Ovary (tissue), 3 donors: Measurements from ENCODE around the gene ATP6V1B1.

Source experiments
- CTCF ChIP-seq, 3 donors: fragments of 450-650 bp in 2 of 3; fragments of 200-600 bp in 1 of 3; IDR thresholded peaks; one replicate each; pipeline versions ENCODE4 v1.5.1 to v1.8.0; 2016 to 2022; ENCODE audit warnings: antibody characterized with exemption in 3 of 3, mild to moderate bottlenecking in 1 of 3
- POLR2A ChIP-seq: fragments of 450-650 bp; IDR thresholded peaks from one replicate; pipeline ENCODE4 v1.6.1; 2017; ENCODE audit warnings: antibody characterized with exemption, mild to moderate bottlenecking, moderate library complexity
- donor health status: DM: no; HTN: no; CAD: no.

DNA sequence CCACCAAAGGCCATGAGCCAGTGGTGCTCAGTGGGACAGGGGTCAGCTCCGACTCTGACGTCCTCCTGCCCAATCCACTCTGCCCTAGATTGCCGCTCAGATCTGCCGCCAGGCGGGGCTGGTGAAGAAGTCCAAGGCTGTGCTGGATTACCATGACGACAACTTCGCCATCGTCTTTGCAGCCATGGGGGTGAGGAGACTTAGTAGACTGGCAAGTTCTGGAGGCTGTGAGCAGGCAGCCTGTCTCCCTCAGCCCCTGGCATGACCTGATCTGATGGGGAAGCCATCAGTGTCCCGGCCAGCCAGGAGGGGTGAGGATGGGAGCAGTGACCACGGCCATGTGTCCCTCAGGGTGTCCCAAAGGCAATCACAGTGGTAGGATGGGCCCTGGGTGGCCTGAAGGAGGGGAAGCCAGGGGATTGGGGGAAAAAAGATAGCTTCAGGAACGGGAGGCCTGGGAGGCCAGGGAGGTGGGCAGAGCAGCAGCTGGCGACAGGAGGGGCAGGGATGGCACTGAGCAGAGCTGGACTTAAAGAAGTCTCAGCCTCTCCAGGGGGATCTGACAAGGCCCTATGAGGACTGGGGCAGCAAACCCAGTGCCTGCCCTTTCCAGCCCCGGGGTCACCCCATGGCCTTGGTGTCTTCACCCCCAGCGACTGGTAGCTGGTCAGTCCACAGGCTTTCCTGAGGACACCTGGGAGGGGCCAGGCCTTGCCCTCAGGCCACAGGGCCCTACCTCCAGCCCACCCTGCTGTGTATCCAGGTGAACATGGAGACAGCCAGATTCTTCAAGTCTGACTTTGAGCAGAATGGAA lies 25.3 kb downstream of the ATP6V1B1 start:
- no peak for TF ChIP-seq CTCF (IDR thresholded peaks at IDR 0.05)
- no peak for TF ChIP-seq POLR2A
